ENCODE results near the gene RPP21.
"Not testable (repeated sequence)": the region's sequence is repeated elsewhere in the genome, so short reads cannot be mapped to it uniquely, and the experiment has no call there.

The RPP21 gene

GRCh38 chr6:30329331-30329730 lies 15.6 kb upstream of the RPP21 start:
- no peak for DNase-seq (ENCODE audit: low read depth)

DNA sequence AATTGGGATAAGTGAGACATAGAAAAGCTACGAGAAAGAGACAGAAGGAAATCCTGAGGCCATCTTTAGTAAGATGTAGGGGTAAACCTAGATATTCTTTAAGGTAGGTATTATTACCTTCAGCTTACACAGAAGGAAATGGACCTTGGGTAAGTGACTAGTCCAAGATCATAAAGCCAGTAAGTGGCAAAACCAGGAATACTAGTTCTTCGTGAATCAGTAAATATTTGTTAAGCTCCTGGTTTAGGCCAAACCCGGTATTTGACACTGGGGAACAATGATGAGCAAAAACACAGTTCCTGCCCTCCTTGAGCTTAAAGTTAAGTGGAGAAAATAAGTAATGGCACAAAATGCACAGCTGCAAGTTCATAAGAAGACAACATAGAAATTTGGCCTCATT lies 13.0 kb upstream of the RPP21 start:
- DNase-seq (ENCODE audit: low read depth): no peak

- no peak for DNase-seq (ENCODE audit: low read depth)
These were observed 10.7 kb upstream of the RPP21 start for GRCh38 chr6:30334075-30334783.

- DNase-seq (ENCODE audit: low read depth): no peak
These were observed 4.3 kb upstream of the RPP21 start for GRCh38 chr6:30340589-30341054.

DNA sequence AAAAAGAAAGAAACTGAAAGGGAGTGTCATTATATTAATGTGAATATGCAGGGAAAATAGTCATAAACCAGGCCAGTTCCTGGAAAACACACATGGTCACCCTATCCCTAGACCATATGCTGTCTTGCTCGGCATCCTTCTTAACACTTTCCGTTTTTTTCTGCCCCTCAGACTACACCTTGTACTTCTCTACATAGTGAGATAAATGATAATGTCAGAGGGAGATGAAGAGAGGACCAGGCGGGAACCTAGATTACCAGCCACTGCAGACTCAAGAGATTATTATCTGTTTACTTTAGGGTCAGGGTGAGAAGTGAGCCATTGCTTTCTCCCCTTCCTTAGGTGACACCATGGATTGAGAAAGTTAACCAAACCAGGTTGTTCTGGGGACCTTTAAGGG lies 3.7 kb upstream of the RPP21 start:
- no peak for DNase-seq (ENCODE audit: low read depth)

DNA sequence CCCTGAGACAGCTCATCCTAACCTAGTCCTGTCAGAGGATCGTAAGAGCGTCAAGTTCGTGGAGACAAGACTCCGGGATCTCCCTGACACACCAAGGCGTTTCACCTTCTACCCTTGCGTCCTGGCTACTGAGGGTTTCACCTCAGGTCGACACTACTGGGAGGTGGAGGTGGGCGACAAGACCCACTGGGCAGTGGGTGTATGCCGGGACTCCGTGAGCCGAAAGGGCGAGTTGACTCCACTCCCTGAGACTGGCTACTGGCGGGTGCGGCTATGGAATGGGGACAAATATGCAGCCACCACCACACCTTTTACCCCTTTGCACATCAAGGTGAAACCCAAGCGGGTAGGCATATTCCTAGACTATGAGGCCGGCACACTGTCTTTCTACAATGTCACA lies 3.2 kb upstream of the RPP21 start:
- DNase-seq (ENCODE audit: low read depth): no peak

DNA sequence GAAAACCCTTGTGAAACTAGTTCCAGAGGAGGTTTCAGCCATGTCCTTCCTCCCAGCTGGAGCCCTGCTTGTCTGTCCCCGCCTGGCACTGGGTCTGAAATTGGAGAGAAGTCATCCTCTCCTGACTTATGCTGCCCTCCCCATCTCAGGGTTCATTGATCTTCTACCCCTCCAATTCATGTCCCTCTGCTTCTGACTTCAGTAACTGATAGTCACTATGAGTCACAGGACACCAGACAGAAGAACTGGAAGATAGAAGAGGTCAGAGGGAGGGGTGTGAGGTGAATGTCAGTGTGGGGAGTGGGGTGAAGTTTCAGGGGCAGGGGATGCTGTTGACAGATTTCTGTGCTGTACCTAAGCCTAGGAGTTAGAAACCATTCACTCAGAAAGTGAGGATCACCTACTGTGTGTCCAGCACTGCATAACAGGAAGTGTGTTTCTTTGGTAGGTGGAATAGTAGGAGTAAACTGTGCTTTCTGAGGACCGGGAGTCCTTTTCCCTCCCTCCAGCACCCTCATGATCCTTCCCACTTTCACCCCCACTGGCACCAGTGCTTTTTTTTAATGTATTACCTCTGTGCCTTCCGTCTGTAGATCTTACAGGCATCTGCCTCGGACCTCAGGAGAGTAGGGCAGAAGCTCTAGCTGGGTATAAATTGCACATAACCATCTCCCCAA lies 627 bp upstream of the RPP21 start:
- DNase-seq (ENCODE audit: low read depth): no peak

DNA sequence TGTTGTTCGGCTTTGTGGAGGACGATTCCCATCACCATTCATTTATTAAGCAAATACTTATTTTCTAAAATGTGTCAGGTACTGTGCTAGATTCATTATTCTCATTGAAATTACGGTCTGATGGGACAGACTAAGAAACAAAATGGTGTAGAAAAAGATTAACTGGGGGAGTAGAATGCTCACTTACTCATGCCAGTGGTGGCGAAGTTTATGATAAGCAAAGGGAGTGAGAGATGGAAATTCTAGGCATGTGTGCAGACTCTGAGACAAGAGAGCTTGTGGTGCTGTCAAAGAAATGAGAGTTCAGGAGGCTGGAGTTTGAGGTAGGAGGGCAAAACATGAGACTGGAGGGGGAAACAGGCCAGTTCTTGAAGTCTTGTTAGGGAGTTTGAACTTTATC lies 896 bp downstream of the RPP21 start:
- DNase-seq (ENCODE audit: low read depth): no peak

DNA sequence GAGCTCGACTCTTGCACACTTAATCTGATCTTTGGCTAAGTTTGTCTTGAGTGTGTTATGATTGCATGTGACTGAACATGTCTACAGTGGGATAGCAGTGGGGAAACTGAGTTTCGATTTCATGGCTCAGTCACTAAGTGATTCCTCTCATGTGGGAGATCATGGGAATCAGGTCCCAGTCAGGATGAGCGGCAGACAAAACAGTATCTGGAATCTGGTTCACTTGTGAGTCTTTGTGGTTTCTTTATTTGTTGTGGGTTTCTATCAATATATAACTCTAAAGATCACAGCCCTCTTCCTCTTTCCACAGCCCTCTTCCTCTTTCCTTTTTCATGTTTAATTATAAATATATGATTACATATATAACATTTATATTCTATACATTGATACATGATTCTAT lies 4.0 kb downstream of the RPP21 start:
- no peak for DNase-seq (ENCODE audit: low read depth)

DNA sequence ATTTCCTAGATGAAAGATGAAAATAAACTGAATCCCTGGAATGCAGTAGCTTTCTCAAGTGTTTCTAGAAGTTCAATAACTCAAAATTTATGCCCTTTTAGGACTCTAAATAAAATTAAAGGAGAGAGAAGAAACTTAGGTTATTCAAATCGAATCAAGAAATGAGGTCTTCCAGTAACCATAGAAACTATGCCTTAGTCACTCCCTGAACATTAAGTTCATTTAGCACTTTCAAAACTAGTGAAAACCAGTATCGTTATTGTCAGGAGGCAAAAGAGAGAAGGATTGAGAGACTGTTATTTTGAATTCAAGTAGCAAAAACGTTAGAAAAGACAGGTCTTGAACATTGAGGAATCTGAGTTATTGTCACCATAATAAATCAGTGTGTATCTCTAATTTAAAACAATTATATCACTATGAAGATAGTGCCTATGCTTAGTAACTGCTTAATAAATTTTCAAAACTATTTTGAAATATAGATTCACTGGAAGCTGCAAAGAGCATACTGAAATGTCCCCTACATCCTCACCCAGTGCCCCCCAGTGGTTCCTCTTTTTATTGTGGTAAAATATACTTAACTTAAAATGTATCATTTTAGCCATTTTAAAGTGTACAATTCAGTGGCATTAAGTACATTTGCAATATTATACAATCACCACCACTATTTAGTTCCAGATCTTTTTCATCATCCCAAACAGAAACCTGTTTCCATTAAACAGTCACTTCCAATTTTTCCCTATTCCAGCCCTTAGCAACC lies 4.6 kb downstream of the RPP21 start:
- no peak for DNase-seq (ENCODE audit: low read depth)

GRCh38 chr6:30350524-30350923 lies 5.6 kb downstream of the RPP21 start:
- DNase-seq (ENCODE audit: low read depth): no peak

GRCh38 chr6:30352550-30352949 lies 7.6 kb downstream of the RPP21 start:
- no peak for DNase-seq (ENCODE audit: low read depth)

- DNase-seq (ENCODE audit: low read depth): no peak
These were observed 10.3 kb downstream of the RPP21 start for GRCh38 chr6:30355281-30355680.

DNA sequence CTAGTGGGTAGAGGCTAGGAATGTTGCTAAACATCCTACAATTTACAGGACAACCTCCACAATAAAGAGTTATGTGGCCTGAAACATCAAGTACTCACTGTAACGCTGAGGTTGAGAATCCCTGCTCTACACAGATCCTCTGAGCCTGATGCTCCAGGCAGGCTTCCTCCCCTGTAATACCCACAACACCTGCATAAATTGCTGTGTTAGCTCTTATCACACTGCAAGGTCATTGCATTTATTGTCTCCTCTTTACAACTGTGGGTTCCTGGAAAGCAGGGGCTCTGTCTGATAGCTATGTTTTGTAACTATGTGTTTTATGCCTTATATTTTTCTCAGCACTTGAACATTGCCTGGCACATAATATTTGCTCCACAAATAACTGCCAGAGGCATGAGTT lies 11.6 kb downstream of the RPP21 start:
- no peak for DNase-seq (ENCODE audit: low read depth)

DNA sequence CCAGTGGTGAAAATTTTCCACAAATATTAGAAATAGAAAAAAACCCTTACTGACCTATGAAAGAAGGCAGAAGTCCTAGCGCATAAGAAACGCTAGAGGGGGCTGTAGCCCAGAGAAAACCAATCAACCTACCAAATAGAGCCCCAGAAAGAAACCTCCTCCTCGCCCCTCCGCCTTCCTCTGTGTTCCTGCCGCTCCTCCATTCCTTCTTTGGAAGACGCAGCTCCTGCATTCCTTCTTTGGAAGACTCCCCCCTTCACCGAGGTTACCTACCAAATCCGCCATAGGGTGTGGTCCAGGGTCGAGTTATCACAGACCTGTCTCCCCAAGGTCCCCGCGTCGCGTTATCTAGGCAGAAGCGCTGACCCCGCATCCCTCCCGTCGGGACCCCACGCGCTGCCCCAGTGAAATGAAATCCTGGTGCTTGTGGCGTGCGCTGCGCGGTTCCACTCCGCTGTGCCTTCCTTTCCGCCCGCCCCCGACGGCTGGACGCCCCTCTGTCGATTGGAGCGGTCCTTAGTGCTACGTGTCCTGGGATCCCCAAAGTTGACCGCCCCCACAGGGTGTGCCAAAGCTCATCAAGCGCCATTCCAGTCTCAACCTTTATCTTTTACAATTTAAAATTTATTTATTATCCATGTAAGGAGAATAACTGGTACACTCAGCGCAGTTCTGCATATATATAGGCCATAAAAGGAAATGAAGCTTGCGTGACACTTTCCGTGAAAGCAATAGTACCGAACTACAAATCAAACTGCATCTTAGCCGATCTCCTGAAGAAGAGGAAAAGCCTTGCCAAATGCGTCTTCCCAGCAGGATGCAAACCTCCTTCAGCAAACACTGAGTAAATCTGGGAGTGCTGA lies 13.0 kb downstream of the RPP21 start:
- DNase-seq (ENCODE audit: low read depth): peak; percentile 23

DNA sequence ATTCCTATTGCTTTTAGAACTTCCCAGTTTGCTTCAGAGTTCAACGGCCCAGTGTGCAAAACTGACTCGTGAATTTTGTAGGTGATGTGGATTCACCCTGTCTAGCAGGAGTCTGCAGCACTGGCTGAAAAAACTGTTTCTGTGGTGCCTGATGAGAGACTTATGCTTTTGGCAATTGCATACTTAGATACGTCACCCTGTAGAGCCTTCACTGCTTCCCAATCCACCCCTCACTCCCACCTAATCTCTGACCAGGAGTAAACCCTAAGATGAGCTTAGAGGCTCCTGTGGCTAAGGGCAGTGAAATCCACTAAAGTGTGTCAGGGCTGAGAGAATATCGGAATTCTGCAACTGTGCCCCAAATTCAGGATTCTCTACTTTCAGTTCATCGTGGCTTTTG lies 14.3 kb downstream of the RPP21 start:
- DNase-seq (ENCODE audit: low read depth): no peak

GRCh38 chr6:30360139-30360538 lies 15.2 kb downstream of the RPP21 start:
- no peak for DNase-seq (ENCODE audit: low read depth)

- DNase-seq (ENCODE audit: low read depth): no peak
These were observed 16.7 kb downstream of the RPP21 start for GRCh38 chr6:30361661-30362060.

- DNase-seq (ENCODE audit: low read depth): no peak
These were observed 18.5 kb downstream of the RPP21 start for GRCh38 chr6:30363459-30363858.

- DNase-seq (ENCODE audit: low read depth): no peak
These were observed 19.6 kb downstream of the RPP21 start for GRCh38 chr6:30364591-30364990.

GRCh38 chr6:30369280-30369679 lies 24.3 kb downstream of the RPP21 start:
- DNase-seq (ENCODE audit: low read depth): not testable (repeated sequence)

GRCh38 chr6:30378290-30378937 lies 33.5 kb downstream of the RPP21 start:
- no peak for DNase-seq (ENCODE audit: low read depth)
